COLO829 (cell line): Measurements from ENCODE around the gene TAOK3.
"Not testable (repeated sequence)": the region's sequence is repeated elsewhere in the genome, so short reads cannot be mapped to it uniquely, and the experiment has no call there.

ENCODE experiments used
- DNase-seq: peaks from one replicate; pipeline ENCODE4 v3.0.0; 2012; ENCODE audit warnings: low spot score

The TAOK3 gene

DNA sequence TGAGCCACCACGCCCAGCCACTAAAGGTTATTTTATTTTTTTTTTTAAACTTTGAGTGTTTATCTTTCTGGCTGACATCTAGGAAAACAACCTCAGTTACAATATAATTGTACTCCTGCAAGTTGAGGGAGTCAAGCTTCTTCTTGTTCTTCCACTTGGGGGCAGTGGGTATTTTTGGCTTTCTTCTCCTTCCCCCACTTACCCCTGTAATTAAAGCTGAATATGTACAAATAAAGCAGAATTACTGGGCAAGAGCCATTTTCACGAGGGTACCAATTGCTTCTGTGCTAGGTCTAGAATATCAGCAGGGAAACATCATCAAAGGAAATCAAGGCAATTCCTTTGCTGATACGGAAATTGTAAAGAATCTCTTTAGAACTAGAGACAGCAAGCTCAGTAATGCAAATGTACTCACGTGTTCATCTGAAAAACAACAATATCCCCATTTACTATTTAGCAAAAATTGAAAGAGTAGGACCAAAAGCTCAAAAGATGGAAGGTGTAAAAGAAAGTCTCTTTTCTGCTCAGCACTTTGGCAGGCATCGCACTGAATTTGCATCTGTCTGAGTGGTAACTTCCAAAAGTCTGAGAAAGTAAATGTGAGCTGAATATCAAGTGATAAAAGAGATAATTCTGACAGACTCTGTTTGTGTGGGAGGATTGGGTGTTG lies 72.8 kb downstream of the TAOK3 start:
- no peak for DNase-seq

DNA sequence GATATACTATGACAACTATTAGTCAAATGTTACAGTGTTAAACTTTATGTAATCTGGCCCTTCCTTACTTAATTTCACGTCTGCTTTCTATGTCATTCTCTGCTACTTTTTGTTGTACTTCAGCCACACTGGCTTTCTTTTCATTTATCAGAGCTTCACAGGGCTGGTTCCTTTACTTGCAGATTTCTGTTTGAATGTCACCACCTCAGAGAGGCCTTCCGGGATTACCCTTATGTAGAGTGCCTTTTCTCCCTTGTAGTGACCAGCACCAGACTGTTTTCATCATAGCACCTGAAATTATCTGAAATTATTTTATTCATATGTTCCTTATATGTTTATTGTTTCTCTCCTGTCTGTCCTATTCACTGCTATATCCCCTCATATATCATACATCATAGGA lies 75.4 kb downstream of the TAOK3 start:
- DNase-seq: no peak

DNA sequence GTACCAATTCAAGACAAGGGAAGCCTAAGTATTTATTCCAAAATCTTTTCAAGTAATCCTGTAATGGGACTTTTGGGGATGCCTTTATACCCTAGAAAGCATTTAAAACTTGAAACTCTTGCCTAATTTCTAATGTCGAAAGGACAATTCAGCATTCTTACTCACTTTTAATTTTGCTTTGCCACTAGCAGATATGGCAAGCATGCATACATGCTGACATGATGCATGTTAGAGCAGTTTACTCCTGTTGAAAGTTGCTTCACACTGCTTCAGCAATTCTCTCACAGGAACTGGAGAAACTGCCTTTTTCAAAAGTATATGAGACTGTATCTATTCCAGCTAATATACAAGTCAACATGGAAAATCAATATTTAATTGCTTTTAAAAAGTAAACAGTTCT lies 79.9 kb downstream of the TAOK3 start:
- no peak for DNase-seq

DNA sequence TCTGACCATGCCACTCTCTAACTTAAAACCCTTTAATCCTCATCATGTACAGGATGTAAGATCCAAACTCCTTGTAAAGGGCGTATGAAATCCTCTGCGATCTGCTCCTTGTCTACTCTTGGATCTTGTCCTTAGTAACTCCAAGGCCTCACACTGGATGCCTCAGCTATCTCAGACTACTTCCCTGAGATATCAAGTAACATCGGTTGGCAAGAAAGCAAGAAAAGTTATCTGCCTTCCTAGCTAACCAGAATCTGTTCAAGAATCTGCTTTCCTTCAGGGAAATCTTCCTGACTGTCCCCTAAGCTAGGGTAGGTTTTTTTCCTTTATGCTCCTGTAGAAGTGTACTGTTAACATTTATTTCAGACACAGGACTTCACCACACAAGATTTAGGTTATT lies 82.6 kb downstream of the TAOK3 start:
- no peak for DNase-seq

DNA sequence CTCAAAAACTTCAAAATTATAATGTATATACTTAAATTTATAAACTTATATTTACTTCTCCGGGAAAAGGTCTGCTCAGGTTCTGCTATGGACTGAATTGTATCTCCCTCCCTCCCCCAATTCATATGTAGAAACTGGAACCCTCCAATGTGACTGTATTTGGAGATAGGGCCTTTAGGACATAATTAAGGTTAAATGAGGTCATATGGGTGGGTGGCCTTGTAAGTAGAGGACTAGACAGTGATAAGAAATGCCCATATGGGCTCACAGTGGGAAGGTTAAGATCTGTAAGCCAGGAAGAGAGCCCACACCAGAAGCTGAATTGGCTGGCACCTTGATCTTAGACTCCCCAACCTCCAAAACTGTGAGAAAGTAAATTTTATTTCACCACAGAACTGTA lies 84.5 kb downstream of the TAOK3 start:
- no peak for DNase-seq

DNA sequence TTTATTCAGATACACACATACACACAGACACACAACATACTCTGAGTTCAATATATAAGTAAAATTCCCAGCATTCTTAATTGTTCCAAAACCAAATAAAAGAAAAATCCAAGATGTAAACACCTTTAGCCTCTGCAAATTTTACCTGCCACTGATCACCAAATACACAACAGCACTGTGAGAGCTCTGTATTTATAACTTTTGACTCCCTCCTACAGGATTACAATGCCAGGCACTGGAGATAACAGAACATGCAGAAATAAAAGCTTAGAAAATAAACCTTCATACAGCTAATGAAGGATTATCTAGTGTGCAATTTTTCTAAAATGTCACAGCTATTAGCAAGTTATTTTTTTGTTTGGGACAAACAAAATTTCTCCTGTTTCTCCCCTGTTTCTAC lies 85.0 kb downstream of the TAOK3 start:
- DNase-seq: no peak

DNA sequence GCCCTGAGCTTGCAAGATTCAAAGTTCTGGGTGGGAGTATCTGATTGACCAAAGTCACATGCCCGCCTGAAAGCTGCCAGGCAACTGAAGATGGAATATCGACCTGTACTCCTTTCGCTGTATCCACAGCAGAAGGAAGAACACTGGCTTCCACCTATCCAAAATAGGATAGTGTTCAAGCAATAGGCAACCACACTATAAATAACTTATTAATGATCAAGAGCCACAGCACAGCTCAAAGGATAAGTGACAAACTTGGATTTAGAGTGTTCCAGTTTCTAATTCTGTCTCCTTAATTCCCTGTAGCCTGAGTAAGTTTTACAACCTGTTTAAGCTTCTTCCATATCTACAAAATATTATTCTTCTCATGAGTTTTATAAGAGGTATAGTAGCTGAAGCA lies 89.9 kb downstream of the TAOK3 start:
- DNase-seq: no peak

DNA sequence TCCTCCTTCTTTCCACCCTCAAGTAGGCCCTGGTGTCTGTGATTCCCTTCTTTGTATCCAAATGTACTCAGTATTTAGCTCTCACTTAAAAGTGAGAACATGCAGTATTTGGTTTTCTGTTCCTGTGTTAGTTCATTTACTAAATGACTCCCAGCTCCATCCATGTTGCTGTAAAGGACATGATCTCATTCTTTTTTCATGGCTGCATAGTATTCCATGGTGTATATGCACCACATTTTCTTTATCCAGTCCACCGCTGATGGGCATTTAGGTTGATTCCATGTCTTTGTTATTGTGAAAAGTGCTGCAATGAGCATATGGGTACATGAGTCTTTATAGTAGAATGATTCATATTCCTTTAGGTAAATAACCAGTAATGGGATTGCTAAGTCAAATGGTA lies 94.4 kb downstream of the TAOK3 start:
- not testable (repeated sequence) for DNase-seq

DNA sequence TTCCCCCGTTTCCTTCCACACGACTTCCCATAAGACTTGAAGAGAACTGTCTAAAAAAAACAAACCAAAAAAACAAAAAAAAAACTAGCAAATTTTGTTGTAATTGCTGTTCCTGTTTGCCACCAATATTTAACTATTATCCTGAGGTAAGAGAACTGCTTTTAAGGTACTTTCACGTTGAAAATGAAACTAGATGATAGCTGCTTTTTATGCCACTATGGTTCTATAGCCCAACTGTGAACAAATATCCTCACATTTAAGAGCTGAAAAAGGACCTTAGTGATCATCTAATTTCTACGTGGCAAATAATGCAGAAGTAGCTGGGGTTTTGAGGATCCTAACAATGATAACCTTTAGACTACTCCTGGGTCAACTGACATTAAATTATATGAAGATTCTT lies 98.6 kb downstream of the TAOK3 start:
- DNase-seq: no peak

DNA sequence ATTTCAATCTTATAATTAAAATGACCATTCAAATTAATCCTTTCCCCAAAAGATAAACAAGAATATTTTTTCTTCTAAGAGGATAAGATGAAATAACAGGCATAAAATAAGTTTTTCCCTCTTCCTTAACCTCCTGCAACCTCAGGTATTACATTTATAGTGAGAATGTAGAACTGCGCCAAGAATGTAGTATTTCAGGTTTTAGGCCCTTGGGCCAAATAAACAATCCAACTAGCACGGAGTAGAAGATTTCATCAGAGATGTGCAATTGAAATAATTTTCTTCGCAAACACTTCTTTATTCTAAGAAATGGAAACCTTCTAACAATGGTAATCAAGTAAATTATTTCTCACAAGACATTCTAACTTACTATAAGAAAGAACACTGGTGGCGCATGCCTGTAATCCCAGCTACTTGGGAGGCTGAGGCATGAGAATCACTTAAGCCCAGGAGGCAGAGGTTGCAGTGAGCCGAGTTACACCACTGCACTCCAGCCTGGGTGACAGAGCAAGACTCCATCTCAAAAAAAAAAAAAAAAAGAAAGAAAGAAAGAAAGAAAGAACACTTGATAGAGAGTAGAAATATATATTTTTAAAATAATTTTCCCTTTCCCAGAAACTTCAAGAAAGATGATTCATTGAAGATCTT lies 100.8 kb downstream of the TAOK3 start:
- DNase-seq: no peak

DNA sequence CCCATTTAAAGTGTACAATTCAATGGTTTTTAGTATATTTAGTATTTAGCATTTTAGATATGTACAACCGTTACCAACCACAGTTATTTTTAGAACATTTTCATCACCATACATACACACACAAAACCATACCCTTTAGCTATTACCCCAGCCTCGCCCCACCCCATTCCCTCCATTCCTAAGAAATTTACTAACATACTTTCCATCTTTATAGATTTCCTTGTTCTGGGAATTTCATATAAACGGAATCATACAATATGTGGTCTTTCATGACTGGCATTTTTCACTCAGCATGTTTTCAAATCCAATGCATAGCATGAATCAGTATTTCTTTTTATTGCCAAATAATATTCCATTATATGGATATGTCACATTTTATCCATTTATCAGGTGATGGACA lies 101.5 kb downstream of the TAOK3 start:
- DNase-seq: no peak

DNA sequence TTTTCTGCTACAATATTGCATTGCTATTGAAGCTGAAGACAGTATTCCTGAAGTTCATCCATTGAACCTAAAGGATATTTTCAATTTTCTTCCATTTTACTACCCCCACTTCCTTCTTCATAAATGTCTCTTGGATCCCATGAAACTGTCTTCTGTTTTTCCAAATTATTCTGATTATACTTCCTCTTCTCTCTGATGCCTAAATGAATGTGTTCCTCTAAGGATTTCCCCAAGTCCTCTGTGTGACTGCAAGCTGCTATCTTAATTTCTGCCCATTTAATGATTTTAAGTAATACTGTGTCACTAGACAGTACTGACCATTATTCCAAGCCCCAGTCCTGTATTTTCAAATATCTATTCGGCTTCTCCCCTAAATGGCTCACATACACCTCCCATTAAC lies 102.9 kb downstream of the TAOK3 start:
- no peak for DNase-seq

DNA sequence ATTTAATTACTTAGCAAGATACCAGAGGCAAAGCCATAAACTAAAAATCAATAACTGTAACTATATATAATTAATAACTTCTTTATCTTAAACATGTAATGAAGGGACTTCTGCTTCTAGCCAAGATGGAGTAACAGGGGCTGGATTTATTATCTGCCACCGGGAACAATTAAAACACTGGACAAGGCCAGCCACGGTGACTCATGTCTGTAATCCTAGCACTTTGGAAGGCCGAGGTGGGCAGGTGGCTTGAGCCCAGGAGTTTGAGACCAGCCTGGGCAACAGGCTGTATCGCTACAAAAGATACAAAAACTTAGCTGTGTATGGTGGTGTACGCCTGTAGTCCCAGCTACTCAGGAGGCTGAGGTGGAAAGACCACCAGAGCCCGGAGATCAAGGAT lies 113.6 kb downstream of the TAOK3 start:
- DNase-seq: no peak

DNA sequence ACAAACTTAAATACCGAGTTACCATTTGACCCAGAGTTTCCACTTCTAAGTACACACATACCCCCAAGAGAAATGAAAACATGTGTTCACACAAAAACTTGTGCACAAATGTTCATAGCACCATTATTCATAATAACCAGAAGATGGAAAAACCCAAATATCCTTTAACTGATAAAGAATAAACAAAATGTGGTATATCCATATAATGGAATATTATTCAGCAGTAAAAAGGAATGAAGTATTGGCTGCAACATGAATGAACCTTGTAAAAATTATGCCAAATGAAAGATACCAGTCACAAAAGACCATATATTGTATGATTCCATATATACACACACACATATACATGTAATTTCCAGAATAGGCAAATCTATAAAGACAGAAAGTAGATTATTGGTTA lies 116.4 kb downstream of the TAOK3 start:
- no peak for DNase-seq

DNA sequence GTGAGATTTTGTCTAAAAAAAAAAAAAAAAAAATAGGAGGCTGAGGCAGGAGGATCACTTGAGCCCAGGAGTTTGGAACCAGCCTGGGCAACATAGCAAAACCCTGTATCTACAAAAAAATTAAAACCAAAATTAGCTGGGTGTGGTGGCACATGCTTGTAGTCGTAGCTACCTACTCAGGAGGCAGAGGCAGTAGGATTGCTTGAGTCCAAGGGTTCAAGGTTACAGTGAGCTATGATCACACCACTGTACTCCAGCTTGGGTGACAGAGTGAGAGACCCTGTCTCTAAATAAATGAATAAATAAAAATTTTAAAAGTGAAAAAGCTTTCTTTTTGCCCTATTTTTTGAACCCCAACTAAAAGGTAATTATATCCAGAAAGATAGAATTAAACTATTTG lies 123.2 kb downstream of the TAOK3 start:
- no peak for DNase-seq

DNA sequence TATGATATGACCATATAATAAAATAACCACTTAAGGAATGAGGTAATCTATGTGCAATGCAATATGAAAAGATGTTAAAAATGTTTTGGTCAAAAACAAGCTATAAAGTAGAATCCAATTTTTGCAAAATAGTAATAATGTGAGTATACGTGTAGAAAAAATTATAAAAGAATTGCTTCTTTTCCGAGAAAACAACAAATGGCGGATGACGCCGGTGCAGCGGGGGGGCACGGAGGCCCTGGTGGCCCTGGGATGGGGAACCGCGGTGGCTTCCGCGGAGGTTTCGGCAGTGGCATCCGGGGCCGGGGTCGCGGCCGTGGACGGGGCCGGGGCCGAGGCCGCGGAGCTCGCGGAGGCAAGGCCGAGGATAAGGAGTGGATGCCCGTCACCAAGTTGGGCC lies 126.8 kb downstream of the TAOK3 start:
- not testable (repeated sequence) for DNase-seq

DNA sequence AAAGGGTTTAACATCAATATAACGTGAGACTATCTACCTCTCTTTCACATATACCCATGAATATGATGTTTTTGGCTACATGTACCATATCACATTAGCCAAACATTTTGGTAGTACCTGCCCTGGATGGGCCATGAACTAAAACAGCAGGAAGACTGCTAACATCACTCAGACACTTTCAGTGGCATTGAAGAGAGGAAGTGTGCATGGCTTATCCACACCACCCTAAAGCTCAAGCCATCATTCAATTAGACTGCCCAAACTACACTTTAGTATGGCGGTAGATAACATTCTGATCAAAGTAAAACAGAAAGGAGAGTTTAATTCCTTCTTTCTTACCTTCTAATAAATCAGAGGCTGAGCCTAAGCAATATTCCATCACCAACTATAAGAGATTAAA lies 133.8 kb downstream of the TAOK3 start:
- DNase-seq: no peak

DNA sequence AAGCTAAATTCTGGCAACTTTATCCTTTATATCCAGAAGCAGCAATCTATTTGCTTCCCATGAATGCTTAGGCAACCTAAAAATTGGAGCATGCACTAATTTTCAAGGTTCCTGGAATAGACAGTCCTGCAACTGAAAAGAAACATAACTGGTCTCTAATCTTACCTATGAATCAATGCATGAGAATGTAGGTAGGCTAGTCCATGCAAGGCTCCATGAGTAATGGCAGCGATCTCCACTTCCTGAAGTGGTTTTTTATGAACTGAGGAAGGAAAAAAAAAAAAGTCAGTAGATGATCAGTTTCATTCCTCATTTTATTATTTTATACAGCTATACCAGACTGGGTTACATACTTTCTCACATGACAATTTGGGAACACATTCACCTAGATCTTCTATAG lies 134.8 kb downstream of the TAOK3 start:
- DNase-seq: no peak

DNA sequence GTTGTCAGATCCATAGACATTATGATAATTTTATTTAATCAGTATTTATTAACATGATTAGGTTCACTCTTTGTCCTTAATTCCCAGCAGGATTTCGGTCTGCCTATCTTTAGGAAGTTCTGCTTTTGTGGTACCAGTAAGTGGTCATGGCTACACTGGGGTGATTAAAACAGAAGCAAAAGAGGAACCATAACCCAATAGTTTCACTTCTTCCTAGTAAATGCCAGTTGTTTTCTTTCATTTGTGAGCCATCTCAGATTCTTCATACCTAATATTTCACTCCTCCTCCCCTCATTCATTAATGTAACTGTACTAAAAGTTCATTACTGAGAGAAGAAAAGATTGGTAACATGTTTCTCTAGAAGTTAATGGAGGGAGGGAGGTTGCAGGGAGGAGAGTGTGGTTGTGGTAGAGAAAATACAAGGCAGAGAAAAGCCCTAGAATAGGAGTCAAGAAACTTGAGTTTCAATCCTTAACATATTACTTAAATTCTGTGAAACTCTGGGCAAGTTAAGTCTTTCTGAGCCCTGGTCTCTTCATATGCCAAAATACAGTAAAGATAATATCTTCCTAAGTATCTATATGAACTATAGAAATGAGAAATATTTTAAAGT lies 135.5 kb downstream of the TAOK3 start:
- DNase-seq: no peak

DNA sequence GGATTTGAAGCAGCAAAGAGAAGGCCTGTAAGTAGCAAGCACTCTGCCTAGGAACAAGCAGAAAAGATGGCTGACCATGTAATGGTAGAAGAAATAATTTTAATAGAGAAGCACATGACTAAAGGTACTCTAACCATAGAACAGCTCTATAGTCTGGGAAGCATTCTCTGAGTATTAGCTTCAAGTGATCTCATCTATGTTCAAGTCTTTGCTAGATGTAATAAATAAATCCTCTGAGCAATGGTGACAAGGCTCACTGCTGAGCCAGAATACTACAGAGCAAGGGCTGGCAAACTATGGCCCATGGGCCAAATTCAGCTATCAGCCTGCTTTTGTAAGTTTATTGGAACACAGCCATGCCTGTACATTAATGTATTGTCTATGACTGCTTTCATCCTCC lies 152.0 kb downstream of the TAOK3 start:
- no peak for DNase-seq

DNA sequence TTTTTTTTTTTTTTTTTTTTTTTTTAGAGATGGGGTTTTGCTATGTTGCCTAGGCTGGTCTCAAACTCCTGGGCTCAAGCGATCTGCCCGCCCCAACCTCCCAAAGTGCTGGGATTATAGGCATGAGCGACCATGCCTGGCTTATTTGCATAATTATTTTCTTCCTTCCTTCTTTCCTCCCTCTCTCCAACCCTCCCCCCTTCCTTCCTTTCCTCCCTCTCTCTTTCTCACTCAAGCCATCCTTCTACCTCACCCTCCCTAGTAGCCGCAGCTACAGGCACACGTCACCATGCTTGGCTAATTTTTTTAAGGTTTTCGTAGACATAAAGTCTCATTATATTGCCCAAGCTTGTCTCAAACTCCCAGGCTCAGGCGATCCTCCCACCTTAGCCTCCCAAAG lies 152.9 kb downstream of the TAOK3 start:
- DNase-seq: no peak

DNA sequence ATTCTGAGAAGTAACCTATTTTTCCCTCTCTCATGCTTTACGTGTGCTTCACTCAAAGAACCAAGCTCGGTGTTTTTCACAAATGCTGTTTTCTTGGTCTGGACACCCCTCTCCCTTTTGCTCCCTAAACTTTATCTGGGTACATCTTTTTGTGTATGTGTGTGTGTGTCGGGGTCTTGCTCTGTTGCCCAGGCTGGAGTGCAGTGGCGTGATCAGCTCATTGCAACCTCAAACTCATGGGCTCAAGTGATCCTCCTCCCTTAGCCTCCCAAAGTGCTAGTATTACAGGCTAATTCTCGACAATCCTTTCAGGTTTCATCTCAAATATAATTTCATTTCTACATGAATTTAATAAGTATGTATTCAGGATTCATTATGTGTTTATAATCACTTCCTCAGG lies 153.6 kb downstream of the TAOK3 start:
- DNase-seq: no peak

DNA sequence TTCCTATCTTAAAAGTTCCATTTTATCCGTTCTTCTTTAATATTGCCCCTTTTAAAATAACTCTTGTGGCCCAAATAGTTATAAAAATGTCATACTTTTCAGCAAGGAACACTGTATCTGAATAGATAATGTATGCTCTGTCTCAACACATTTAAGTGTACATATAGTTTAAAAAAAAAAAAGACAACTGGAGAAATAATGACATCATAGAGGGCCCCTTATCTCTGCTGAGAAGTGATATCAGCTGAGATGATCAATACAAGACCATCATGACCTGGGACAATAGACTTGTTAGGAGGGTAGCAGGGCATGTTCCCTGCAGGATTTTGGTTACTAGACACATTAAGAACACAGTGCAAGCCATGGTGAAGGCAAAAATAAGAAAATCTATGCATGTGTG lies 159.3 kb downstream of the TAOK3 start:
- DNase-seq: no peak

DNA sequence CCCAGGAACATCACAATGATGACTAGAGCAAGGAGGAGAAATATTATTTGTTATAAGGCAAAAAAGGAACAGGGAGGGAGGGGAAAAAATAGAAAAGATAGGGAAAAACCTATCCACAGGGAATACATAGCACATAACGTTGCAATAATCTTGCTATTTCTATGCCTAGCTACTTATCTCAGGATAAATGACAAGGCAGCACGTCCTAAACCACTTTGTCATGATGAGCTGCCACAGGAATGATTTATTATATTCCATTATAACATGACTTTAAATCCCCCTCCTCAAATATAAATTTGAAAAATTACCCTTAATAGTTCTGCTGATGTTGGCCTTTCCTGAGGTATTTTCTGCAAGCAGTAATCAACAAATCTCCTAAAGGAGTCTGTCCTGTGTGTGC lies 160.1 kb downstream of the TAOK3 start:
- no peak for DNase-seq
